Activated T-cell treated with anti-CD3 and anti-CD28 coated beads, Interleukin-2, amount 50 U/mL, for 1 hour (primary cell): ENCODE data around the gene PGD.
"Not testable (repeated sequence)": the region's sequence is repeated elsewhere in the genome, so short reads cannot be mapped to it uniquely, and the experiment has no call there.

ENCODE experiments used
- DNase-seq: peaks from one replicate; pipeline ENCODE4 v3.0.0-alpha.2; 2020

The PGD gene

DNA sequence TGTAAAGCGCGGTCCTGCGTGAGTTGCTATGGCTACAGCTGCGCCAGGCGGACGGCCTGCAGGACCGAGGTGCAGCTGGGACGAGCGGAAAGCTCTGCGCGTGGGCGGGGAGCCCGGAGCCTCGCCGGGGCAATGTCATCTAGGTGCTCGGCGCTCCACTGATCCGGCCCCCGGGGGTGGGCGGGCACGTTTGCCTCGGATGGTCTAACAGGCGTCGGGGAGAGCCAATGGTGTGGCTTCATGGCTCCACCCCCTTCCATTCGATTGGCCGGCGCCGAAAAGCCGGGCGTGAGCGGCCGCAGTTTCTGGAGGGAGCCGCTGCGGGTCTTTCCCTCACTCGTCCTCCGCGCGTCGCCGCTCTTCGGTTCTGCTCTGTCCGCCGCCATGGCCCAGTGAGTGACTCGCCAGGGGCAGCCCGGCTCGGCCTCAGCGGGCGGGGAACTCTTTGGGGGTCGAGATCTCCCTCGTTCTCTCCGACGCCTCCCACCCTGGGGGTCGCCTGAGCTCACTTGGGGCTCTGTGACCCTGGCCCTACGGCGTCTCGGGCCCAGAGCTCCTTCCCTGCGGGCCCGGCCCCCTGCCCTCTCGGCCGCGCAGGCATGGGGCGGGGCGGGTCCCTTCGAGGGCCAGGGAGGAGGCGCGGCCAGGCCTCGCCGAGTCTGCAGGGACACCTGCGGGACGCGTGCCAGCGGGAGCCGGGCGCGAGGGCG lies at the start of gene PGD:
TSS of gene PGD (plus strand) at position 331 of the 710 bp plus-strand sequence. CDS start at position 385, 54 bp downstream.
- DNase-seq = peak; percentile 96

DNA sequence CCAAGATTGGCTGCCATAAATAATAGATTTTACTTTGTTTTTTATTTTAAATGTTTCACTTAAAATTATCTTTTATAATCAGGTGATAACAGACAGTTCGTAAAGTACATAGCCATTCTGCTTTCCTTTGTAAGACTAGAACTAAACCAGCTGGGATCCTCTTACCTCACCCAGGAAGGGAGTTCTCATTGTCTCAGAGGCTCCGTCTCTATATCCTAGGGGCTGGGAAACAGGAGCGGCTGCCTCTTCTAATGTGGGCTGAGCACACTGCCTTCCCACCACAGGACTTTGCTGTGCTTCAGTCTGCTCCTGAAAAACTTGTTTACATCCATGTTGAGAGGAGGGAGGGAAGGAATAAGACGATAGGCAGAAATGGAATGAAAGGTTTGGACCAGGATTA lies 45.6 kb upstream of the PGD start:
- DNase-seq = no peak

DNA sequence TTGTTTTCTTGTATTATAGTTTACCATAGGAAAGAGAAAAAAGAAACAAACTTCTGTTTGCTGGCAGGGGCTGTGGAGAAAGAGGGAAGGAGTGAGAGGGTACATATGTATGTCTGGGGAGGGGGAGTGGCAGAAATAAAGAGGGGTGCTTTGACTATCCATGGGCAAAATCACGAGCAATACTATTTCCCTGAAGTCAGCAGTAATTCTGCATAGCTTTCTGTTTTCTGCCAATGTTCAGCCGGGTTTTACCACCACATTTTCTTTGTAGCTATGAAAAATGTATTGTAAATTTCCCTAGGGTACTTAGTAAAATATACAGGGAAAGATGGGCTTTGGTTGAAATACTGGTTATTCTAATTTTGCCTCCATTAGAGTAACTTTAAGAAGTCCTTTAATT lies 45.2 kb upstream of the PGD start:
- no peak for DNase-seq

DNA sequence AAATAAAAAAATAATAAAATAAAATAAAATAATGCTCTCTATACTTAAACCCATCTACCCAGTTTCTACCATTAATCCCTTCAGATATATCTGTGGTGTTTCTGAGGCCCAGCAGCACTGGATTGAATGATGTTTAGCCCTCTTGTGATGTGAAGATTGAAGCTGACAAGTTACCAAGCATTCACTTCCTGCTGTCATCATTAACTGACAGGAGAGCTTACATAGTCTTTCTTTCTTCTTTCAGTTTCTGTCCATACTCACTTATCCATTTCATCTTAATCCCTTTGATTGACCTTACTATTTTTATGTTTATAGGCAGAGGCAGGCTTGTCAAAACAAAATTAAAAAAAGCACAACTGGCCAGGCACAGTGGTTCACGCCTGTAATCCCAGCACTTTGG lies 38.8 kb upstream of the PGD start:
- no peak for DNase-seq

DNA sequence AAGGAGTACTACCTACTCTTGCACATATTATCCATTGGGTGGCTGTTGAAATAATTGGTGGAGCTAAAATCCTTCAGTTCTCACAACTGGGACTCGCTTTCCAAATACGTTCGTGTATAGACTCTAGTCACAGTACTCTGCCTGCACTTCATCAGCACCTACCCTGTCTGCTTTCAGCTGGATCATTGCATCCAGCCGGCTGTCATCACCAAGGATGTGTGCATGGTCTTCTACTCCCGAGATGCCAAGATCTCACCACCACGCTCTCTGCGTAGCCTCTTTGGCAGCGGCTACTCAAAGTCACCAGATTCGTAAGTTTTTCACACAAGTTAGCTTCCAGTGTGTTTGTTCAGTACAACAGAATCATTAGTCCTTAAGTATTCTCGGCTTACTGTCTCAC lies 37.3 kb upstream of the PGD start:
- DNase-seq = no peak

DNA sequence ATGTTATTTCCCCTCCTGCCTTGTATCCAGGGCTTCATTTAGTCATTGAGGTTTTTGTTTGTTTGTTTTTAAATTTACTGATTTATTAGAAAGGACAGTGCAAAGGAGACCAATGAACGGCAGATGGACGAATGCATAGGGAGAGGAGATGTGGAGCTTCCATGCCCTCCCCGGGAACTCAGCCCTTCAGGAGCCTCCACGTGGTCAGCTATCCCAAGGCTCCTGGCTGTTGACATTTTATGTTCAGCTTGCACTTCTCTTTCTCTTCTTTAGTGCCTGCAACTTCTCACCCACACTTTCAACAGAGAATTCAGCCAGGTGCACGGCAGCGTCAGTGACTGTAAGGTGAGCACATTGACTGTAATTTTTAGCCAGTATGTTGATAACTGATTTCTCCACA lies 30.7 kb upstream of the PGD start:
- DNase-seq = no peak

DNA sequence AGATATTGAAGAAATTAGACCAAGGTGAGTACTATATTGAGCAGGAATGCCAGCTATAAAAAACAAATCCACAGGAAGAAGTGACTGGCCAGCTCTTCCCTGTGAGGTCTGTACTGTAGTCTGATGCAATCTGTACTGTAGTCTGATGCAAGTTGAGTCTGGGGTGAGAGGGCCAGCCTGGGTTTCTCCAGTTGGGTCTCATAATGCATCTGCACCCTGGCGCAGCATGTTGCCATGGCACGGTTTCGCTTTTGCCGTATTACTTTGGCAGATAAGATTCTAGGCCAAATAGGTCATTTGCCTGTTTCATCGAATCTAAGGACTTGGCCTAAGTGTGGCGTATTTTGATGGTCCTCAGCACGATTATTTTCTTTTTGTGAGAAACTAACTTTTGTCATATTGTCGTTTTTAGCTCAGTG lies 24.4 kb upstream of the PGD start:
- DNase-seq = no peak

DNA sequence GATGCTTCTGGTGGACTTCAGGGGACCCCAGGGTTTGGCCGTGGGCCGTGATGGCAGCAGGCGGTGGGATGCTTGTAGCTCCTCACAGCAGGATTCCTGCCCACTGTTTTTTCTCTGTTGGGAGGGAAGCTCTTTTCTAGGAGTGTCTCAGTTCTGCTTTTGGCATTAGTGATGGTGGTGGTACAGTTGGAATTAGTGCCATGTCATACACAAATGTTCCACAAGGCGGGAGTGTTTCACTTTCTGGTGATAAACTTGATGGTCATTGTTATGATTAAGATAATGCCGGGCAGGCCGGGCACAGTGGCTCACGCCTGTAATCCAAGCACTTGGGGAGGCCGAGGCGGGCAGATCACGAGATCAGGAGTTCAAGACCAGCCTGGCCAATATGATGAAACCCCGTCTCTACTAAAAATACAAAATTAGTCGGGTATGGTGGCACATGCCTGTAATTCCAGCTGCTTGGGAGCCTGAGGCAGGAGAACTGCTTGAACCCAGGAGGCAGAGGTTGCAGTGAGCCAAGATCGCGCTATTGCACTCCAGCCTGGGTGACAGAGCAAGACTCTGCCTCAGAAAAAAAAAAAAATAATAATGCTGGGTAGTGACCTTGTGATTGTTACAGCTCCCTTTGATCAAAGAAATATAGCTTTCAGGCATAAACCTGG lies 21.4 kb upstream of the PGD start:
- not testable (repeated sequence) for DNase-seq

DNA sequence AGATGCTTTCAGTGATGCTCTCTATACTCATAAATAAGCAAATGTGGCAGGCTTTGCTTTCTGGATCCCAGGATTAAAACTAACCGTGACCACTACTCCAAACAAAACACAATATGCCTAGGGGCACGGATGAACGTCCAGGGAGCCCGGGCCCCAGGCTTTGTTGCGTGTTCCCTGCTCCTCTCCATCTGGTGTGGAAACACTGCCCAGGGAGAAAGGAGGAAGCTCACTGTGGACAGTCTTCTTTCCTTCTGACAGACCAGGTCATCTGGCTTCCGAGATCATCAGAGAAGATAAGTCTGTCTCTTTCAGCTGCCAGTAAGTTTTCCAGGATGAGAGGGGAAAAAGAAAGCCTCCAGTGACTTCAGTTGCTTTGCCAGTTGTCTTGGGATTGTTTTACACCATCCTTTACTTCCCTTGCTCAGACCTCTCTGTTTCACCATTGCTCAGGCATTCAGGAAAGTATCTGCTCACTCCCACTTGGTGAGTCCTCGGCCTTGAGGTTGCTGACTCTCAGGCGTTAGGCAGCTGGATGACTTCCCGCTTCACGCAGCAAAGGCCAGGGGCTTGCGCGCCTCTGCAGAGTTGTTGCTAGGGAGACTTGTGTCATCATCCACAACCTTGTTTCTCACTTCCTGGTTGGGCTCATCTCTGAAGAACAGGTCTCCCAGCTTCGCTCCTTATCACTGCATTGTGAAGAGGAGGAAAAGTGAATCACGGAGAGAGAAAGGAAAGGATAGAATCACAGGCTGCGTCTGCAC lies 20.6 kb upstream of the PGD start:
- DNase-seq = no peak

DNA sequence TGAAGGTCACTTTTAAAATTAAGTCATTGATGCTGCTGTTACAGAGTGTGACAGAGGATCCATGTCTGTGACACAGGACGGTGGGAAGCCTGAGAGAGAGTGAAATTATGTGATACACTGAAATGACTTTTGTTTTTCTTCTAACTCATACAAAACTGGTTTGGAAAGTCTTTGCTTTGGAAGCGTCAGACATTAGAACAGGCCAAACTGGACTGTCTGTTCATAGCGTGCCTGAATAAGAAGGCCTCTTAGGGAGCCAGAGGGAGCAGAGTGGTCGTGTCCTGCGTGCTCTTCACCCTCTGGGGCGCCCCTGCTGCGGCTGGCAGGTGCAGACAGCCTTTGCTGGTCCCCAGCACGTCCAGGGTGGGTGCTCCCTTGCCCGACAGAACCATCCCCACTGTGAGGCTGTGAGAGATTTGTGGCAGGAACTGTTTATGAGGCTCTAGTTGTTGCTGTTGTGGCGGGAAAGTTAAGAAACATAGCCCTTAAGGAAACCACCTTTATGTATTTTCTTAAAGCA lies 19.7 kb upstream of the PGD start:
- DNase-seq = no peak

DNA sequence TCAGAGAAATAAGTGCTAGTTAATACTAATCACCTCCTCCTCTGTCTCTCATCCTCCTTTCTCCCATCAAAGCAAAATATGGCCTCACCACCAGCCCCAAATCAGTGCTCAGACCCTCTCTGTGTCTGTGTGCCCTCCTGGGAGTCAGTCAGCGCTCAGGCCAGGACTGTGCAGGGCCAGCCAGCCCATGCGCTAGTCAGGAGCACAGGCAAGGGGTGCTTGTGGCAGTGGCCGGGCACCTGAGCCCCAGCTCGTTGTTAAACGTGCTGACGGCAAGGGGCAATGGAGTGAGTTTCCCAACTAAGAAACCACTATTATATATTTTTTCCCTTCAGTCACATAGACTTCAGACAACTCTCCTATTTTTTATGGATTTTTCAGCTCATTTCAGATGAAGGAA lies 19.2 kb upstream of the PGD start:
- no peak for DNase-seq

DNA sequence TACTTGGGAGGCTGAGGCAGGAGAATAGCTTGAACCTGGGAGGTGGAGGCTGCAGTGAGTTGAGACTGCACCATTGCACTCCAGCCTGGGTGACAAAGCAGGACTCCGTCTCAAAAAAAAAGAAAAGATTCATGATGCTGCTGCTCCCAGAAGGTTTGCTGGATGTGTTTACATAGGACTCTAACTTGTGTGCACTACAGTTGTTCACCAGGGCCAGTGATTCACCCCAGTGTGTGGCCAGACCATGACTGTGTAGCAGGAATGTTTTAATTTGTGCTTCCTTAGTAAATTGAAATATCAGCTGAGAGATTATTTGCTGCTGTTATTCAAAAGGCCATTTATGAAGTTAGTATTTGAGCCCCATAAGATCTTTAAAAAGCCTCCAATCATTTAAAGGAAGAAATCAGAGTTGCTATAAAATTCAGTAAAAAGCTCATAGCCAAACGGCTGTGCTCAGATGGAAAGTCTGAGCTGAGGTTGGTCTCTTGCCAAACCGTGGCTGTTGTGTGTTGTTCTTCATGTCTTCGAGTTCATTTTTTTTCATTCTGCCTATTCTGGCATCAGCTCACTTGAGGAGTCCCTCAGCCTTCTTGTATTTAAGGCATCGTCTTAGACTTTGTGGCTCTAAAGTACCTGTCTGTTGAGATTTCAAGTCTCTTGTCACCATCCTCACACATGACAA lies 18.1 kb upstream of the PGD start:
- DNase-seq = no peak

DNA sequence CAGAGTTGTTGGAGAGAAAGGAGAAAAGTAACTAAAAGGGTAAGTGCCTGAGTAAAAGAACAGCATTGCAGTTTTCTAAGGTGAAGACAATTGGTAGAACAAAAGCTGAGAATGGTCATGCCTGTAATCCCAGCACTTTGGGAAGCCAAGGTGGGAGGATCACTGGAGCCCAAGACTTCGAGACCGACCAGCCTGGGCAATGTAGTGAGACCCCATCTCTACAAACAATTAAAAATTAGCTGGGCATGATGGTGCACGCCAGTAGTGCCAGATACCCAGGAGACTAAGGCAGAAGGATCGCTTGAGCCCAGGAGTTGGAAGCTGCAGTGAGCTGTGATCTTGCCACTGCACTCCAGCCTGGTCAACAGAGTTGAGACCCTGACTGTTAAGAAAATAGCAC lies 15.2 kb upstream of the PGD start:
- DNase-seq = no peak

DNA sequence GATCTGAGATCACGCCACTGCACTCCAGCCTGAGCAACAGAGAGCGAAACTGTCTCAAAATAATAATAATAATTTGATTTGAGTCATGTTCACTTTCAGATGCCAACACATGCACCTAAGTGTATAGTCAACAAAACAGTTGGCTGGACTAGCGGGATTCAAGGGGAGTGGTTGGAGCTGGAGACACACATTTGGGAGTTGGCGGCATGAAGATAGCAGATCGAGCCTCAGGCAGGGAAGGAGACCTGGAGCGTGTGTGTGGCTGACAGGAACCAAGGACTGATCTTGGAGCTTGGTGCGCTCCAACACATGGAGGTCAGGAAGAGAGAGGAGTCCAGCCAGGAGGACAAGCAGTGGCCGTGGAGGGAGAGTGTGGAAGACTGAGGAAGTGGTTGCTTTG lies 14.6 kb upstream of the PGD start:
- DNase-seq = no peak

DNA sequence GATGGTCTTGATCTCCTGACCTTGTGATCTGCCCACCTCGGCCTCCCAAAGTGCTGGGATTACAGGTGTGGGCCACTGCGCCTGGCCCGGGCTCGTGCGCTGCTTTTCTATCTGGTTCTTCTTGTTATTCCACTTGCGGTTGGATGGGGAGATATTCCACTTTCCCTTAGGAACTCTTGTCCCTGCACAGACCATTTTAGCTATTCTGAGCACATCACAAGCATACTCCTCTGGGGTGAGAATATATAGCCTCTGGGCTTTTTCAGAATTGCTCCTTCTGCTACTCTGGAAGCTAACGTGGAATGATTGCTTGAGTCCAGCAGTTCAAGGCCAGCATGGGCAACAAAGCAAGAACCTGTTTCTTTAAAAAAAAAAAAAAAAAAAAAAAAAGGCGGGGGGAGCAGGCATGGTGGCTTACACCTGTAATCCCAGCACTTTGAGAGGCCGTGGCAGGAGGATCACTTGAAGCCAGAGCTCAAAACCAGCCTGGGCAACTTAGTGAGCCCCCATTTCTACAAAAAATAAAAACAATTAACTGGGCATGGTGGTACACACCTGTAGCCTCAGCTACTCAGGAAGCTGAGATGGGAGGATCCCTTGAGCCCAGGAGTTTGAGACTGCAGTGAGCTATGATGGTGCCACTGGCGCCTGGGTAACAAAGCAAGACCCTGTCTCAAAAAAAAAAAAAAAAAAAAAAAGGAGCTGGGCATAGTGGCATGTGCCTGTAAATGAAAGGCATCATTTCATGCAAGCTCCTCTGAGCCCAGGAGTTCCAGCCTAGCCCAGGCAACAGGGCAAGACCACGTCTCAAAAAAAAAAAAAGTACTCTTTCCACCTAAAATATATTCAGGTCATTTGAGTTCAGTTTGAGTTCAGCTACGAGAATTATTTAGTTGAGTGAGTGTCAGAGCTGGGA lies 11.8 kb upstream of the PGD start:
- DNase-seq = no peak

DNA sequence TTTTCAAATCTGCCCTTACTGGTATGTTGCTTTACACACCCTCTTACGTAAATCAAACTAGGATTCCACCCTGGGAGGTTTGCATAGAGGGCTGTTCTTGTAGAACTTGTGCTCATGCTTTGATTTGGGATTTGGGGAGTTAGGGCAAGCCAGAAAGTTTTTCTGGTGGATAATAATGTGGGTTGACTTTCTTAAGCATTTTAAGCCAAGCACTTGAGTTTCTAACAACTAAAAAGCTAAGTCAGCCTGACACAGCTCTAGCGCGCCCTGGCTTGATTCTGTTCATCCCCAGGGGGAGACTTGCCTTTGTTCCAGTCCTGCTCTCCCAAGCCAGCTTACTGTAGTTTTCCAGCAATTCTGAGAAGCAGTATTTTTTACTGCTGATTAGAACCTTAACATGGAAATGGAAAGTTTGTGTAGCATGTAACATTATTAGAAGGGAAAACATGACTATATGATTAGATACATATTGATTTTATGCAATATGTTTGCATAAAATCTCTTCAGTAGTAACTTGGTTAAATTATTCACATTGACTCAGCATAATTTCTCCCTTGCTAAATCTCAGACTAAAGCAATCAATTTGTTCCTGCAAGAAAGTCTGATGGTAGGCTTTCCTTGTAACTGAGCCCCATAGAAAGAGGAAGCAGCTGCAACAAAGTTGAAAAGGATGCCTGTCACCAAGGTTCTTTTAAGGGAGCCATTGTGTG lies 11.0 kb upstream of the PGD start:
- DNase-seq = no peak

DNA sequence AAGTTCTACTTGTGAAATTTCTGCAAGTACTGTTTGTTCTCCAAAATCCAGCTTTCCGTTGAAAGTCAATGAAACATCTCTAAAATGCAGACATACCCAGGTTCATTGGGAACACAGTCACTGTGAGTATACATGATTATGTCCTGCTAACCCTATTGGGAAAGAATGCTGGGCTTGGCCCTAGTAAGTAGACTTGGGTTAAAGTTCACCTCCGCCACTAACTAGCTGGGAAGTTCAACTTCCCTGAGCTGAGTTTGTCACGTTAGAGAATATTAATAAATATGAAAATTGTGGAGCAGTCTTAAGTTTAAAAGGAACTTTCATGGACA lies 10.5 kb upstream of the PGD start:
- no peak for DNase-seq

DNA sequence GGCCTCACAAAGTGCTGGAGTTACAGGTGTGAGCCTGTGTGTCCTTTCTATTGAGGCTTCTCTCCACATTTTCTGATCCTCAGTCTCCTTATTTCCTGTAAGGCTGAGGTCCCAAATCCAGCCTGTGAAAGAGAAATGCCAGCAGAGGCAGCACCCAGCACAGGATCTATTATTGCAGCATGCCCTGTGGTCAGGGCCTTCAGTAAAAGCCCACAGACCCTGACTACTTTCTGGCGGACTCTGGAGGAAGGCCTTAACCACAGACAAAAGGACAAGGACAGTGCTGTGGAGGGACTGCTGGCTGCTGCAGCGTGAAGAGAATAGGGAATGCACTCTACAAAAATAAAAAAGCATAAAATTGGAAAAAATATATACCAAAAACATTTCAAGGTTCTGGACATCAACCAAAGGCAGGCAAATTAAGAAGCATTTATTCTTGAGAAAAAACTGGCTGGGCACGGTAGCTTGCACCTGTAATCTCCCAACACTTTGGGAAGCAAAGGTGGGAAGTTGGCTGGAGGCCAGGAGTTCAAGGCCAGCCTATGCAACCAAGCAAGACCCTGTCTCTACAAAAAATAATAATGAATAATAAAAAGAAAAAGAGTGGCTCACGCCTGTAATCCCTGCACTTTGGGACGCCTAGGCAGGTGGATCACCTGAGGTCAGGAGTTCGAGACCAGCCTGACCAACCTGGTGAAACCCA lies 9.4 kb upstream of the PGD start:
- DNase-seq = no peak

DNA sequence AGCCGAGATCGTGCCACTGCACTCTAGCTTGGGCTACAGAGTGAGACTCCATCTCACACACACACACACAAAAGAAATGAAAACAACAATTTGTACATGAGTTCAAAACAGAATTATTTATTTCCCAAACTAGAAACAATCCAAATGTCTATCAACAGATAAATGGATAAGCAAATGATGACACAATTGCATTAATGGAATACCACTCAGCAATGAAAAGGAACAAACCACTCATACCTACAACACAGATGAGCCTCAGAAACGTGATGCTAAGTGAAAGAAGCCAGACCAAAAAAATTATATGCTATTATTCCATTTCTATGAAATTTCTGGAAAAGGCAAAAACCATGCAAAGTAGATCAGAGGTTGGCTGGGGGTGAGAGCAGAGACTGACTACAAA lies 2.0 kb upstream of the PGD start:
- DNase-seq = no peak

DNA sequence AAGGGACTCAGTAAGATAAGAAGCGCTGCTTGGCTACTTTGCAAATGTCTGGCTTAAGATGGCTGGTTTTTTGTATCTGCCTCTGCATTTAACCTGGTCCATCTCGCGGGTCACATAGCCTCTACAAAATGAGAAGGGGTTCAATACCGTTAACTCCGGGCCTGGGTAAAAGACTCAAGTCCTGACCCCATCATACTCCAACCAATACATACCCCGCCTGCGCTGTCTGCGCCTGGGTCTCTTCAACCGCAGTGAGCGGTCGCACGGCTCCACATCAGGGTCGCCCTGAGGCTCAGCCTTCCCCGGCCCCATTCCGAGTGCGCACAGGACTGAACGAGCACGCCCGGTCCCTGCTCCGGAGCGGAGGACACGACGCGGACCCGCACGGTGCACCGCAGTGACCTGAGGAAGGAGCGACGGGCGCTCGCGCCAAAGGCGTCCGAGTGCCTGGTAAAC lies 558 bp upstream of the PGD start:
- no peak for DNase-seq

DNA sequence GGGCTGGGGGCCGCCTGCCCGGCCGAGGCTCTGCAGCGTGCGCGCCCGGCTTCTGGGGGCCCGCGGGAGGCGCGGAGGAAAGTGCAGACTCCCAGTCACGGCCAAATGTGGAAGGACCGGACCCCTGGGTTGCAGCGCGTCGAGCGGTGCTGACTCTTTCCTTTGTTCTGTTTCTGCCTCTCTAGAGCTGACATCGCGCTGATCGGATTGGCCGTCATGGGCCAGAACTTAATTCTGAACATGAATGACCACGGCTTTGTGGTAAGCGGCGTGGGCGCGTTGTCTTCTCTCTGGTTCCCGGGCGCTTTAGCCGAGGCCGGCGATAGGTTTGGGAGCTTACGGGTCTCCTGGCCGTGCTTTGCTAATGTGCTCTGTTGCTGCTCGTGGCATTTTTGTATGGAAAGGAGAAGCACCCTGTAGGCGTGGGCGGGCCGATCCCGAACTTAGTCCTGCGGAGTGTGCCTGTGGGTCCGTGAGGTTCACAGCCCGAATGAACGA lies 629 bp downstream of the PGD start:
- no peak for DNase-seq
